Keratinocyte (primary cell): ENCODE measurements around the gene MLF1. TPM values are rescaled to one million over a fixed set of nuclear protein-coding genes. Genes with fewer than 3 reads are reported as not detected.

ENCODE experiments used
- DNase-seq: peaks from one replicate; pipeline ENCODE4 v3.0.0-alpha.2; 2011; ENCODE audit warnings: low read depth, missing footprints, low spot score
- FAIRE-seq: peaks from 2 replicates; lab custom pipeline; 2011; peaks lifted over from hg19 to GRCh38; lab: Jason Lieb, UNC
- H2AFZ ChIP-seq: 2 replicates; pipeline ENCODE4 v1.6.0; 2012; ENCODE audit warnings: low read length, control low read depth, inconsistent platforms; ENCODE audit not compliant: control insufficient read depth
- H3K27ac ChIP-seq: 2 replicates; pipeline ENCODE4 v1.5.1; 2011; ENCODE audit warnings: low read length; ENCODE audit not compliant: control insufficient read depth, insufficient read depth
- H3K27me3 ChIP-seq: 3 replicates; pipeline ENCODE4 v1.6.0; 2011; ENCODE audit warnings: low read length; ENCODE audit not compliant: control insufficient read depth, insufficient read depth; ENCODE audit errors: extremely low read depth
- H3K36me3 ChIP-seq, 2 experiments: 2 replicates in 1 of 2; 3 replicates in 1 of 2; pipeline ENCODE4 v1.5.1; 2011; ENCODE audit warnings: low read length in 2 of 2, mild to moderate bottlenecking in 1 of 2; ENCODE audit not compliant: control insufficient read depth in 2 of 2, insufficient read depth in 2 of 2; ENCODE audit errors: extremely low read depth in 1 of 2
- H3K4me1 ChIP-seq: 3 replicates; pipeline ENCODE4 v1.5.1; 2011; ENCODE audit warnings: low read length; ENCODE audit not compliant: control insufficient read depth, insufficient read depth; ENCODE audit errors: extremely low read depth
- H3K4me2 ChIP-seq: 3 replicates; pipeline ENCODE4 v1.6.0; 2011; ENCODE audit warnings: low read depth, low read length; ENCODE audit not compliant: control insufficient read depth, insufficient read depth; ENCODE audit errors: extremely low read depth
- H3K4me3 ChIP-seq, 3 experiments: fragments of 200-600 bp in 1 of 3; sonication (generic) in 1 of 3; 2 replicates in 2 of 3; 3 replicates in 1 of 3; pipeline ENCODE4 v1.5.1; 2011 to 2016; ENCODE audit warnings: low read length in 3 of 3, mild to moderate bottlenecking in 3 of 3, control low read depth in 2 of 3, inconsistent platforms in 1 of 3, low read depth in 1 of 3, mixed read lengths in 1 of 3, mixed run types in 1 of 3, moderate library complexity in 1 of 3; ENCODE audit not compliant: control insufficient read depth in 2 of 3, insufficient read depth in 2 of 3; ENCODE audit errors: extremely low read depth in 1 of 3
- H3K79me2 ChIP-seq: 2 replicates; pipeline ENCODE4 v1.6.0; 2012; ENCODE audit warnings: low read length; ENCODE audit not compliant: control insufficient read depth, insufficient read depth
- H3K9ac ChIP-seq: 3 replicates; pipeline ENCODE4 v1.6.0; 2011; ENCODE audit warnings: low read length; ENCODE audit not compliant: control insufficient read depth, insufficient read depth; ENCODE audit errors: extremely low read depth
- H3K9me1 ChIP-seq: 3 replicates; pipeline ENCODE4 v1.6.0; 2011; ENCODE audit warnings: low read length; ENCODE audit not compliant: control insufficient read depth, insufficient read depth; ENCODE audit errors: extremely low read depth
- H3K9me3 ChIP-seq: 2 replicates; pipeline ENCODE4 v1.5.1; 2012; ENCODE audit warnings: low read depth, low read length; ENCODE audit not compliant: control insufficient read depth
- H4K20me1 ChIP-seq: 3 replicates; pipeline ENCODE4 v1.6.0; 2011; ENCODE audit warnings: low read length; ENCODE audit not compliant: control insufficient read depth, insufficient read depth; ENCODE audit errors: extremely low read depth
- EZH2 ChIP-seq: IDR thresholded peaks from one replicate; pipeline ENCODE4 v1.6.1; 2012; ENCODE audit warnings: inconsistent platforms, mild to moderate bottlenecking, low read length, moderate library complexity
- dilution Hi-C: fragments of 300-500 bp; cut with MboI; formaldehyde crosslinking; loops from one replicate; pipeline ENCODE4 v1.7.0; 2020; ENCODE audit warnings: low sequenced_read_pairs; ENCODE audit not compliant: extremely low pct_ligation_motif_present
- polyA plus RNA-seq, 5 experiments: library from polyadenylated mRNA; depleted of rRNA in 3 of 5; stranded (reverse) in 3 of 5; stranded (forward) in 1 of 5; unstranded in 1 of 5; fragments of >200 nt; gene quantifications; 1 replicate in 1 of 5; 2 replicates in 3 of 5; 3 replicates in 1 of 5; pipeline versions ENCODE4 v1.2.1 to v1.2.3, GENCODE V29; 2011 to 2012; ENCODE audit warnings: missing spikeins in 2 of 5, low read depth in 1 of 5, low replicate concordance in 1 of 5
- TF ChIP-seq, protein P1 (sequence below), 3 experiments: IDR thresholded peaks in 1 of 3; conservative IDR thresholded peaks in 1 of 3; optimal IDR thresholded peaks in 1 of 3; 2 replicates in 2 of 3; 3 replicates in 1 of 3; pipeline versions ENCODE3 to v1.5.1; 2011; ENCODE audit warnings: low read length in 3 of 3, mild to moderate bottlenecking in 3 of 3, moderate library complexity in 2 of 3, control low read depth in 1 of 3, inconsistent platforms in 1 of 3; ENCODE audit not compliant: insufficient read depth in 2 of 3; ENCODE audit errors: extremely low read depth in 1 of 3

Gene MLF1
- polyA plus RNA-seq, 1 donor (not counting 4 experiments of a cell fraction or from before 2014, with no cell fraction given) = 11.8 TPM

DNA sequence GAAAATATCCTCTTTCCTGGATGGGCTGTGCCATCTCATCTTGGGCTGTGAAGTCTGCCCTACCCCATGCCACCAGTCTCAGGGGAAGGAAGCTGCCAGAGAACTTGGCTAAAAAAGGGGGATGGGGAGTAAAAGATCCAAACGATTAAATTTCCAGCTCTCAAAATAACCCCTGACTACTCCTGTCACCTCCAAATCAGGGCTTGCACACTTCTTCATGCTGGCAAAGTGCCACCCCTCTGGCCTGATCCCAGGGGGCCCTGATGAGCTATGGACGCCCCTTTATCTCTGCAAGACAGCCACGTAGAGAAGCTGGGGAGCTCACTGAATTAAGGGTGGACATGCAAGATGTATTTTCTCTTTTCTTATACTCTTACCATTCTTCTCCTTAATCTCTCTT is 1.2 kb upstream of the MLF1 start:
- Histone ChIP-seq H3K27me3 (no peaks in the 10 kb centered on the region), H2AFZ (no peak overlapping the region), H3K9me1 (no peaks in the 10 kb centered on the region), H3K4me1 (peaks cover 4% of the 10 kb centered on the region), H3K9me3 (no peaks in the 10 kb centered on the region), H3K4me2 (no peak overlapping the region), H3K36me3 (no peaks in the 10 kb centered on the region), H3K4me3 (no peak overlapping the region), H3K79me2 (no peaks in the 10 kb centered on the region), H3K9ac (no peak overlapping the region), H3K27ac (no peak overlapping the region), H4K20me1 (no peaks in the 10 kb centered on the region)
- no peak for FAIRE-seq
- no peak for DNase-seq
- dilution Hi-C loops = no loop called here
- no peak for TF ChIP-seq EZH2
- TF ChIP-seq, protein P1, sequence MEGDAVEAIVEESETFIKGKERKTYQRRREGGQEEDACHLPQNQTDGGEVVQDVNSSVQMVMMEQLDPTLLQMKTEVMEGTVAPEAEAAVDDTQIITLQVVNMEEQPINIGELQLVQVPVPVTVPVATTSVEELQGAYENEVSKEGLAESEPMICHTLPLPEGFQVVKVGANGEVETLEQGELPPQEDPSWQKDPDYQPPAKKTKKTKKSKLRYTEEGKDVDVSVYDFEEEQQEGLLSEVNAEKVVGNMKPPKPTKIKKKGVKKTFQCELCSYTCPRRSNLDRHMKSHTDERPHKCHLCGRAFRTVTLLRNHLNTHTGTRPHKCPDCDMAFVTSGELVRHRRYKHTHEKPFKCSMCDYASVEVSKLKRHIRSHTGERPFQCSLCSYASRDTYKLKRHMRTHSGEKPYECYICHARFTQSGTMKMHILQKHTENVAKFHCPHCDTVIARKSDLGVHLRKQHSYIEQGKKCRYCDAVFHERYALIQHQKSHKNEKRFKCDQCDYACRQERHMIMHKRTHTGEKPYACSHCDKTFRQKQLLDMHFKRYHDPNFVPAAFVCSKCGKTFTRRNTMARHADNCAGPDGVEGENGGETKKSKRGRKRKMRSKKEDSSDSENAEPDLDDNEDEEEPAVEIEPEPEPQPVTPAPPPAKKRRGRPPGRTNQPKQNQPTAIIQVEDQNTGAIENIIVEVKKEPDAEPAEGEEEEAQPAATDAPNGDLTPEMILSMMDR (optimal IDR thresholded peaks at IDR 0.05 in 1 of 3, IDR thresholded peaks at IDR 0.05 in 1 of 3, conservative IDR thresholded peaks at IDR 0.05 in 1 of 3; ENCODE audit: extremely low read depth in 1 of 3, insufficient read depth in 2 of 3, low read length in 3 of 3) = no peak

DNA sequence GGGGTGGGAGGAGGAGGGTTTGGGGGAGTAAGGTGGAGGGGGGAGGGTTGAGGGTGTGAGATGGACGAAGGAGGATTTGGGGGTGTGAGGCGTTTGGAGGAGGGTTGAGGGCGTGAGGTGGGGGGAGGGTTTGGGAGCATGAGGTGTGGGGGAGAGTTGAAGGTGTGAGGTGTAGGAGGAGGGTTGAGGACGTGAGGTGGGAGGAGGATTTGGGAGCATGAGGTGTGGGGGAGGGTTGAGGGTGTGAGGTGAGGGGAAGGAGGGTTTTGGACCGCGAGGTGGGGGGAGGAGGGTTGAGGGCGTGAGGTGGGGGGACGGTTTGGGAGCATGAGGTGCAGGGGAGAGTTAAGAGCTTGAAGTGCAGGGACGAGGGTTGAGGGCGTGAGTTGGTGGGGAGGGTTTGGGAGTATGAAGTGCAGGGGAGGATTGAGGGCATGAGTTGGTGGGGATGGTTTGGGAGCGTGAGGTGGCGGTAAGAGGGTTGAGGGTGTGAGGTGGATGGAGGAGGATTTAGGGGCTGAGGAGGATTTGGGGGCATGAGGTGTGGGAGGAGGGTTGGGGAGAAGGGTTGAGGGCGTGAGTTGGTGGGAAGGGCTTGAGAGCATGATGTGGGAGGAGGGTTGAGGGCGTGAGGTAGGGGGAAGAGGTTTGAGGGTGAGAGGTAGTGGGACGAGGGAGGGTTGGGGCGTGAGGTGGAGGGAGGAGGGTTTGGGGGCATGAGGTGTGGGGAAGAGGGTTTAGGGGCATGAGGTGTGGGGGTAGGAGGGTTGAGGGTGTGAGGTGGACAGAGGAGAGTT is 1.2 kb downstream of the MLF1 start:
- no peaks in the 10 kb centered on the region for H3K79me2 ChIP-seq
- no peaks in the 10 kb centered on the region for H3K36me3 ChIP-seq
- no peak overlapping the region for H3K27ac ChIP-seq
- TF ChIP-seq EZH2 = no peak
- TF ChIP-seq, protein P1 (optimal IDR thresholded peaks at IDR 0.05 in 1 of 3, IDR thresholded peaks at IDR 0.05 in 1 of 3, conservative IDR thresholded peaks at IDR 0.05 in 1 of 3; ENCODE audit: extremely low read depth in 1 of 3, insufficient read depth in 2 of 3, low read length in 3 of 3) = no peak
- no peak overlapping the region for H3K4me2 ChIP-seq
- no peaks in the 10 kb centered on the region for H3K9me3 ChIP-seq
- H3K4me3 ChIP-seq = no peak overlapping the region
- no peak overlapping the region for H2AFZ ChIP-seq
- no peaks in the 10 kb centered on the region for H3K9me1 ChIP-seq
- no peak for FAIRE-seq
- no peak overlapping the region for H3K9ac ChIP-seq
- DNase-seq = no peak
- dilution Hi-C loops = no loop called here
- no peaks in the 10 kb centered on the region for H4K20me1 ChIP-seq
- H3K4me1 ChIP-seq = peaks cover 4% of the 10 kb centered on the region
- H3K27me3 ChIP-seq = no peaks in the 10 kb centered on the region
